Esophagus muscularis mucosa (tissue), 4 donors: ENCODE data around the gene MICAL3.
"Not testable (repeated sequence)": the region's sequence is repeated elsewhere in the genome, so short reads cannot be mapped to it uniquely, and the experiment has no call there.

Experiments used
- CTCF ChIP-seq, 3 experiments: fragments of 200-600 bp in 2 of 3; fragments of 450-650 bp in 1 of 3; sonication (generic) in 2 of 3; IDR thresholded peaks; one replicate each; pipeline ENCODE4 v1.5.1; 2017 to 2019; ENCODE audit warnings: antibody characterized with exemption in 3 of 3, mild to moderate bottlenecking in 2 of 3, moderate library complexity in 1 of 3
- EP300 ChIP-seq: sonication (generic); formaldehyde crosslinking; IDR thresholded peaks from one replicate; pipeline ENCODE4 v1.6.1; 2017; ENCODE audit warnings: antibody characterized with exemption
- POLR2AphosphoS5 ChIP-seq, 2 donors: sonication (generic); formaldehyde crosslinking; IDR thresholded peaks; one replicate each; pipeline ENCODE4 v1.6.1; 2017; ENCODE audit warnings: antibody characterized with exemption in 2 of 2

DNA sequence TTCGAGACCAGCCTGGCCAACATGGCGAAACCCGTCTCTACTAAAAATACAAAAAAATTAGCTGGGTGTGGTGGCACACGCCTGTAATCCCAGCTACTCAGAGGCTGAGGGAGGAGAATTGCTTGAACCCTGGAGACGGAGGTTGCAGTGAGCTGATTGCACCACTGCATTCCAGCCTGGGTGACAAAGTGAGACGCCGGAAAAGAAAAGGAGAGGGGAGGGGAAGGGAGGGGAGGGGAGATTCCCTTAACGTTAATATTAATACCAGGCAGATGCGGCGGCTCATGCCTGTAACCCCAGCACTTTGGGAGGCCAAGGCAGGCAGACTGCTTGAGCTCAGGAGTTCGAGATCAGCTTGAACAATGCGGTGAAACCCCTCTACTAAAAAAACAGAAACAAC, 26.8 kb upstream of the MICAL3 start:
- not testable (repeated sequence) for TF ChIP-seq CTCF (IDR thresholded peaks at IDR 0.05); EP300; POLR2AphosphoS5 (IDR thresholded peaks at IDR 0.05)
